Regular cardiac myocyte (primary cell): ENCODE results near the gene PIK3R1. TPM values are rescaled to one million over a fixed set of nuclear protein-coding genes. Genes with fewer than 3 reads are reported as not detected.

Source experiments
- total RNA-seq: library from RNA; depleted of rRNA; stranded (reverse); fragments of >200 nt; gene quantifications from 2 replicates; pipeline ENCODE4 v1.2.3, GENCODE V29; 2014

PIK3R1 gene
- 11.6 and 17.4 TPM in 2 replicates for total RNA-seq

GRCh38 chr5:68215208-68215897, at the start of gene PIK3R1:
Gene PIK3R1, plus strand, starts transcription at chr5:68215756. Its CDS starts 10,920 bp downstream, at chr5:68226676.

